Trophoblast cell (in vitro differentiated cells and primary cell): ENCODE measurements around the gene ZMYND15.

ENCODE experiments used
- DNase-seq, 2 donors: peaks; one replicate each; pipeline ENCODE4 v3.0.0-alpha.2; 2016
- H2AFZ ChIP-seq: 2 replicates; pipeline ENCODE4 v1.6.1; 2013; ENCODE audit warnings: low read length, moderate library complexity, mild to moderate bottlenecking; ENCODE audit not compliant: insufficient read depth, poor library complexity
- H2AK5ac ChIP-seq: 2 replicates; pipeline ENCODE4 v1.6.1; 2013; ENCODE audit warnings: mild to moderate bottlenecking, low read length
- H2BK120ac ChIP-seq: 2 replicates; pipeline ENCODE4 v1.6.1; 2013; ENCODE audit warnings: low read length, mild to moderate bottlenecking, moderate library complexity; ENCODE audit not compliant: insufficient read depth, poor library complexity
- H2BK12ac ChIP-seq: 2 replicates; pipeline ENCODE4 v1.6.1; 2013; ENCODE audit warnings: mild to moderate bottlenecking, low read length, moderate library complexity
- H2BK5ac ChIP-seq: 2 replicates; pipeline ENCODE4 v1.6.1; 2013; ENCODE audit warnings: low read length, low read depth, moderate library complexity, mild to moderate bottlenecking; ENCODE audit not compliant: poor library complexity
- H3K14ac ChIP-seq: 2 replicates; pipeline ENCODE4 v1.6.1; 2013; ENCODE audit warnings: mild to moderate bottlenecking, low read length
- H3K18ac ChIP-seq: 2 replicates; pipeline ENCODE4 v1.6.1; 2013; ENCODE audit warnings: mild to moderate bottlenecking, low read length
- H3K23ac ChIP-seq: 2 replicates; pipeline ENCODE4 v1.6.1; 2013; ENCODE audit warnings: low read length
- H3K27ac ChIP-seq: 2 replicates; pipeline ENCODE4 v1.5.1; 2013; ENCODE audit warnings: low read depth, mild to moderate bottlenecking, inconsistent platforms, low read length, moderate library complexity
- H3K27me3 ChIP-seq: 2 replicates; pipeline ENCODE4 v1.6.1; 2013; ENCODE audit warnings: inconsistent platforms, mild to moderate bottlenecking, low read length, moderate library complexity; ENCODE audit not compliant: insufficient read depth
- H3K36me3 ChIP-seq, 2 experiments: 1 replicate in 1 of 2; 2 replicates in 1 of 2; pipeline ENCODE4 v1.6.1; 2013; ENCODE audit warnings: low read length in 2 of 2, mild to moderate bottlenecking in 2 of 2, moderate library complexity in 1 of 2; ENCODE audit not compliant: insufficient read depth in 2 of 2, control insufficient read depth in 1 of 2
- H3K4ac ChIP-seq: 2 replicates; pipeline ENCODE4 v1.6.1; 2013; ENCODE audit warnings: low read depth, mild to moderate bottlenecking, low read length, moderate library complexity
- H3K4me1 ChIP-seq, 2 experiments: 1 replicate in 1 of 2; 2 replicates in 1 of 2; pipeline ENCODE4 v1.6.1; 2013; ENCODE audit warnings: low read length in 2 of 2, mild to moderate bottlenecking in 2 of 2, moderate library complexity in 1 of 2; ENCODE audit not compliant: insufficient read depth in 2 of 2, control insufficient read depth in 1 of 2
- H3K4me2 ChIP-seq: 2 replicates; pipeline ENCODE4 v1.6.1; 2013; ENCODE audit warnings: inconsistent platforms, mild to moderate bottlenecking, low read length, moderate library complexity
- H3K4me3 ChIP-seq: 2 replicates; pipeline ENCODE4 v1.5.1; 2013; ENCODE audit warnings: mild to moderate bottlenecking, low read depth, low read length, inconsistent platforms
- H3K79me1 ChIP-seq: one replicate; pipeline ENCODE4 v1.6.1; 2013; ENCODE audit warnings: low read length
- H3K79me2 ChIP-seq: 2 replicates; pipeline ENCODE4 v1.6.1; 2013; ENCODE audit warnings: low read length, mild to moderate bottlenecking; ENCODE audit not compliant: control insufficient read depth, insufficient read depth, poor library complexity
- H3K9ac ChIP-seq: 2 replicates; pipeline ENCODE4 v1.6.1; 2013; ENCODE audit warnings: mild to moderate bottlenecking, low read length
- H3K9me3 ChIP-seq: 2 replicates; pipeline ENCODE4 v1.6.1; 2013; ENCODE audit warnings: low read depth, mild to moderate bottlenecking, control low read depth, inconsistent platforms, low read length; ENCODE audit not compliant: insufficient read depth
- H4K12ac ChIP-seq: 2 replicates; pipeline ENCODE4 v1.6.1; 2013; ENCODE audit warnings: low read depth, mild to moderate bottlenecking, low read length, moderate library complexity
- H4K8ac ChIP-seq: 2 replicates; pipeline ENCODE4 v1.6.1; 2013; ENCODE audit warnings: low read depth, mild to moderate bottlenecking, low read length, moderate library complexity
- H4K91ac ChIP-seq: one replicate; pipeline ENCODE4 v1.6.1; 2013; ENCODE audit warnings: low read depth, mild to moderate bottlenecking, low read length, moderate library complexity
- WGBS: extraction: QIAGEN DNeasy Blood & Tissue Kit; methylation state at CpG from one replicate; pipeline ENCODE4 v1.1.7; 2013; ENCODE audit warnings: missing lambda C conversion rate; ENCODE audit not compliant: insufficient read length, insufficient coverage; ENCODE audit errors: extremely low coverage; 5-methylcytosine and 5-hydroxymethylcytosine counted together

ZMYND15 gene

GRCh38 chr17:4725646-4726310 lies 13.9 kb upstream of the ZMYND15 start:
- no peak overlapping the region for H4K91ac ChIP-seq
- no CpG with 5 or more reads among the region's 9 CpGs for WGBS

GRCh38 chr17:4728124-4728523 lies 11.5 kb upstream of the ZMYND15 start:
- H3K4me1 ChIP-seq: peaks cover 0 to 2% of the 10 kb centered on the region in 2 experiments
- peaks cover 2% of the 10 kb centered on the region for H3K9me3 ChIP-seq
- H4K91ac ChIP-seq: no peak overlapping the region
- H3K4ac ChIP-seq: no peak overlapping the region
- H2AFZ ChIP-seq: no peak overlapping the region
- H3K23ac ChIP-seq: no peak overlapping the region
- H2BK12ac ChIP-seq: no peak overlapping the region
- H3K27me3 ChIP-seq: no peaks in the 10 kb centered on the region
- no peak overlapping the region for H3K4me3 ChIP-seq
- H3K79me2 ChIP-seq: no peaks in the 10 kb centered on the region
- no peak overlapping the region for H3K27ac ChIP-seq
- no CpG with 5 or more reads among the region's 3 CpGs for WGBS
- H2BK5ac ChIP-seq: no peak overlapping the region
- peaks cover 2% of the 10 kb centered on the region for H3K79me1 ChIP-seq
- no peak overlapping the region for H4K12ac ChIP-seq
- H2BK120ac ChIP-seq: no peak overlapping the region
- no peak overlapping the region for H3K14ac ChIP-seq
- no peak overlapping the region for H3K18ac ChIP-seq
- peaks cover 0 to 3% of the 10 kb centered on the region in 2 experiments for H3K36me3 ChIP-seq
- H4K8ac ChIP-seq: no peak overlapping the region
- H3K9ac ChIP-seq: no peak overlapping the region
- no peak for DNase-seq
- H3K4me2 ChIP-seq: no peak overlapping the region
- no peak overlapping the region for H2AK5ac ChIP-seq

More at GRCh38 chr17:4725646-4726310, 13.9 kb upstream of the ZMYND15 start:
- Histone ChIP-seq H2BK12ac (no peak overlapping the region), H3K14ac (no peak overlapping the region), H3K4me2 (no peak overlapping the region), H3K4me1 (peaks cover 0 to 2% of the 10 kb centered on the region in 2 experiments), H4K12ac (no peak overlapping the region), H3K23ac (no peak overlapping the region), H3K79me1 (no peaks in the 10 kb centered on the region), H3K27me3 (no peaks in the 10 kb centered on the region), H3K4ac (no peak overlapping the region), H3K36me3 (no peaks in the 10 kb centered on the region), H2AK5ac (no peak overlapping the region), H3K27ac (no peak overlapping the region), H2BK120ac (no peak overlapping the region), H2AFZ (no peak overlapping the region), H3K9me3 (peaks cover 4% of the 10 kb centered on the region), H4K8ac (no peak overlapping the region), H3K9ac (no peak overlapping the region), H3K4me3 (no peak overlapping the region), H2BK5ac (no peak overlapping the region), H3K18ac (no peak overlapping the region), H3K79me2 (no peaks in the 10 kb centered on the region)
- no peak for DNase-seq

- no peak overlapping the region for H2BK5ac ChIP-seq
- H2AK5ac ChIP-seq: no peak overlapping the region
- H3K27me3 ChIP-seq: peaks cover 1% of the 10 kb centered on the region
- H3K79me2 ChIP-seq: no peaks in the 10 kb centered on the region
- H2BK12ac ChIP-seq: no peak overlapping the region
- no peak overlapping the region for H3K27ac ChIP-seq
- no peak overlapping the region for H2AFZ ChIP-seq
- no peak overlapping the region for H3K4me3 ChIP-seq
- H3K79me1 ChIP-seq: peaks cover 2% of the 10 kb centered on the region
- no peak overlapping the region for H4K12ac ChIP-seq
- H3K4me1 ChIP-seq: peaks cover 0 to 2% of the 10 kb centered on the region in 2 experiments
- H3K9ac ChIP-seq: peak overlapping the region; percentile 23
- H4K91ac ChIP-seq: no peak overlapping the region
- H2BK120ac ChIP-seq: no peak overlapping the region
- H3K23ac ChIP-seq: no peak overlapping the region
- peaks cover 2% of the 10 kb centered on the region for H3K9me3 ChIP-seq
- DNase-seq: peak in 1 of 2 donors; percentile 23
- no peak overlapping the region for H3K4me2 ChIP-seq
- H3K18ac ChIP-seq: no peak overlapping the region
- WGBS: no CpG with 5 or more reads among the region's 6 CpGs
- H3K4ac ChIP-seq: no peak overlapping the region
- no peak overlapping the region for H4K8ac ChIP-seq
- H3K36me3 ChIP-seq: peaks cover 0 to 3% of the 10 kb centered on the region in 2 experiments
- no peak overlapping the region for H3K14ac ChIP-seq
Measured at GRCh38 chr17:4733073-4733531, 6.5 kb upstream of the ZMYND15 start.

- Histone ChIP-seq H2BK12ac (no peak overlapping the region), H2BK120ac (no peak overlapping the region), H2AFZ (no peak overlapping the region), H3K9me3 (peaks cover 9% of the 10 kb centered on the region), H3K79me1 (peaks cover 2% of the 10 kb centered on the region), H3K14ac (no peak overlapping the region), H3K79me2 (no peaks in the 10 kb centered on the region), H4K12ac (no peak overlapping the region), H3K9ac (no peak overlapping the region), H3K27ac (no peak overlapping the region), H3K4me2 (no peak overlapping the region), H3K4me1 (peaks cover 14 to 18% of the 10 kb centered on the region in 2 experiments), H3K18ac (no peak overlapping the region), H3K4me3 (no peak overlapping the region), H3K36me3 (peaks cover 0 to 3% of the 10 kb centered on the region in 2 experiments), H4K91ac (no peak overlapping the region), H2AK5ac (no peak overlapping the region), H4K8ac (no peak overlapping the region), H3K23ac (no peak overlapping the region), H2BK5ac (no peak overlapping the region), H3K27me3 (peaks cover 20% of the 10 kb centered on the region), H3K4ac (no peak overlapping the region)
- WGBS: no CpG with 5 or more reads among the region's 8 CpGs
- no peak for DNase-seq
Measured at GRCh38 chr17:4734857-4735475, 4.7 kb upstream of the ZMYND15 start.
